ENCODE measurements around the gene UBE2D2. TPM values are rescaled to one million over a fixed set of nuclear protein-coding genes. Genes with fewer than 3 reads are reported as not detected.
A peak's percentile ranks its signal among the peaks of the same experiment; 100 is the strongest.

The UBE2D2 gene
- polyA plus RNA-seq, 3 donors: 41.2 to 167 (median 133) TPM

- Histone ChIP-seq H3K79me2 (ENCODE audit: insufficient read depth, low read length) (no peaks in the 10 kb centered on the region), H3K4me1 (ENCODE audit: control insufficient read depth in 1 of 2, insufficient read depth in 2 of 2, low read length in 2 of 2) (peaks cover 34 to 43% of the 10 kb centered on the region in 2 donors), H3K9ac (ENCODE audit: insufficient read depth, low read length, poor library complexity, severe bottlenecking) (peak overlapping the region; percentile 63), H3K9me3 (replicated peaks in 1 of 2; ENCODE audit: control insufficient read depth in 1 of 2, insufficient read depth in 1 of 2, low read length in 2 of 2) (no peaks in the 10 kb centered on the region), H3K4me2 (replicated peaks; ENCODE audit: extremely low read depth, low read length, poor library complexity, severe bottlenecking) (peak overlapping the region; percentile 75), H3K4me3 (replicated peaks in 1 of 3; ENCODE audit: low read depth in 2 of 3, low read length in 3 of 3) (peak overlapping the region; percentile 18 to 67 (median 23)), H3K27me3 (ENCODE audit: control insufficient read depth in 2 of 2, insufficient read depth in 2 of 2, low read length in 2 of 2) (peaks cover 0 to 14% of the 10 kb centered on the region in 2 donors), H4K20me1 (ENCODE audit: insufficient read depth, low read length) (peaks cover 47% of the 10 kb centered on the region), H3K36me3 (replicated peaks in 1 of 2; ENCODE audit: control insufficient read depth in 1 of 2, insufficient read depth in 2 of 2, low read length in 2 of 2) (peaks cover 0 to 8% of the 10 kb centered on the region in 2 donors), H3K27ac (ENCODE audit: low read depth in 1 of 2, low read length in 2 of 2) (peak overlapping the region in 1 of 2 donors; percentile 42), H2AFZ (ENCODE audit: insufficient read depth, low read depth, low read length, poor library complexity, severe bottlenecking) (peak overlapping the region; percentile 55)
- peaks cover 9 to 24% of the 10 kb centered on the region in 2 donors for H3K36me3 Mint-ChIP-seq
- intact Hi-C loops (cut with micrococcal nuclease): loop anchor here in 1 of 2 donors (1.0 to 5.0 kb wide), 3 partner anchors 11 to 50 kb away; partner anchors contain the start of gene CXXC5
- peak overlapping the region in 6 of 7 donors; percentile 37 to 79 (median 62) for H3K27ac Mint-ChIP-seq
- peak; percentile 52 to 82 (median 73) for DNase-seq
- H3K4me3 Mint-ChIP-seq: peak overlapping the region; percentile 80 to 89
- no peaks in the 10 kb centered on the region for H3K9me3 Mint-ChIP-seq
- H3K27me3 Mint-ChIP-seq (ENCODE audit: low read depth in 3 of 3): peaks cover 16 to 50% (median 21%) of the 10 kb centered on the region in 3 donors
- H3K4me1 Mint-ChIP-seq: peaks cover 36% of the 10 kb centered on the region
- no peak for TF ChIP-seq CTCF (IDR thresholded peaks at IDR 0.05)
- 0% methylated on average over 2 of the region's 6 CpGs for WGBS (ENCODE audit: insufficient coverage)
Measured at GRCh38 chr5:139636975-139637408, 75.9 kb downstream of the UBE2D2 start.

GRCh38 chr5:139637438-139638089 lies 76.4 kb downstream of the UBE2D2 start:
- Histone ChIP-seq H2AFZ (ENCODE audit: insufficient read depth, low read depth, low read length, poor library complexity, severe bottlenecking) (peak overlapping the region; percentile 55), H3K4me1 (ENCODE audit: control insufficient read depth in 1 of 2, insufficient read depth in 2 of 2, low read length in 2 of 2) (peaks cover 34 to 43% of the 10 kb centered on the region in 2 donors), H4K20me1 (ENCODE audit: insufficient read depth, low read length) (peaks cover 47% of the 10 kb centered on the region), H3K9ac (ENCODE audit: insufficient read depth, low read length, poor library complexity, severe bottlenecking) (peak overlapping the region; percentile 63), H3K4me2 (replicated peaks; ENCODE audit: extremely low read depth, low read length, poor library complexity, severe bottlenecking) (peak overlapping the region; percentile 75), H3K4me3 (replicated peaks in 1 of 3; ENCODE audit: low read depth in 2 of 3, low read length in 3 of 3) (peak overlapping the region; percentile 22 to 67 (median 23)), H3K9me3 (replicated peaks in 1 of 2; ENCODE audit: control insufficient read depth in 1 of 2, insufficient read depth in 1 of 2, low read length in 2 of 2) (no peaks in the 10 kb centered on the region), H3K79me2 (ENCODE audit: insufficient read depth, low read length) (no peaks in the 10 kb centered on the region), H3K27ac (ENCODE audit: low read depth in 1 of 2, low read length in 2 of 2) (peak overlapping the region in 1 of 2 donors; percentile 42), H3K27me3 (ENCODE audit: control insufficient read depth in 2 of 2, insufficient read depth in 2 of 2, low read length in 2 of 2) (peaks cover 0 to 17% of the 10 kb centered on the region in 2 donors), H3K36me3 (replicated peaks in 1 of 2; ENCODE audit: control insufficient read depth in 1 of 2, insufficient read depth in 2 of 2, low read length in 2 of 2) (peaks cover 0 to 2% of the 10 kb centered on the region in 2 donors)
- TF ChIP-seq CTCF (IDR thresholded peaks at IDR 0.05): no peak
- H3K4me3 Mint-ChIP-seq: peak overlapping the region; percentile 80 to 89
- under 1% methylated on average over 45 of the region's 62 CpGs for WGBS (ENCODE audit: insufficient coverage)
- intact Hi-C loops (cut with micrococcal nuclease): loop anchor here (1.0 to 5.0 kb wide), 3 partner anchors 11 to 49 kb away; partner anchors contain the start of gene CXXC5 (in 2 of the 2)
- no peaks in the 10 kb centered on the region for H3K9me3 Mint-ChIP-seq
- peaks cover 19 to 53% (median 23%) of the 10 kb centered on the region in 3 donors for H3K27me3 Mint-ChIP-seq (ENCODE audit: low read depth in 3 of 3)
- peak overlapping the region; percentile 45 to 77 (median 59) for H3K27ac Mint-ChIP-seq
- H3K4me1 Mint-ChIP-seq: peaks cover 36% of the 10 kb centered on the region
- H3K36me3 Mint-ChIP-seq: peaks cover 6 to 20% of the 10 kb centered on the region in 2 donors
- DNase-seq: peak; percentile 67 to 74 (median 70)

Data from CD14-positive monocyte (primary cell).